GM19328 (cell line): Measurements from ENCODE around the gene XYLT1.
"Not testable (repeated sequence)": the region's sequence is repeated elsewhere in the genome, so short reads cannot be mapped to it uniquely, and the experiment has no call there.

ENCODE experiments used
- ATAC-seq: cut with Tn5 transposase; IDR thresholded peaks from one replicate; pipeline ENCODE4 v1.9.1; 2021; ENCODE audit warnings: mild to moderate bottlenecking, moderate library complexity; ENCODE audit not compliant: unreplicated experiment

Gene XYLT1

DNA sequence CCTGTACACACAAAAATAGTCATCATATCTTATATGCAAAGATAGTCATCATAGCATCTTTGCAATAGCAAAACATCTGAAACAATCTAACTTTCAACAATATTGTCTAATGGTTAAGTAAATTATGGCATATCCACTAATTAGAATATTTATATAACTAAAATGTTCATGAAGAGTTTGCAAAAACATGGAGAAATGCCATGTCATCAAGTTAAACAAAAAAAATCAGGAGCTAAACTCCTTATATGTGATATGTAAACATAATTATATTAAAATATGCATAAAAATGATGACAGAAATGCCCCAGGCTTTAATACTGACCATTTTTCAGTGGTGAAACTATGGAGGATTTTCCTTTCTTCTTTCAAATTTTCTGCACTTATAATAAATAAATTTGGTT lies 22.3 kb upstream of the XYLT1 start:
- ATAC-seq = no peak

DNA sequence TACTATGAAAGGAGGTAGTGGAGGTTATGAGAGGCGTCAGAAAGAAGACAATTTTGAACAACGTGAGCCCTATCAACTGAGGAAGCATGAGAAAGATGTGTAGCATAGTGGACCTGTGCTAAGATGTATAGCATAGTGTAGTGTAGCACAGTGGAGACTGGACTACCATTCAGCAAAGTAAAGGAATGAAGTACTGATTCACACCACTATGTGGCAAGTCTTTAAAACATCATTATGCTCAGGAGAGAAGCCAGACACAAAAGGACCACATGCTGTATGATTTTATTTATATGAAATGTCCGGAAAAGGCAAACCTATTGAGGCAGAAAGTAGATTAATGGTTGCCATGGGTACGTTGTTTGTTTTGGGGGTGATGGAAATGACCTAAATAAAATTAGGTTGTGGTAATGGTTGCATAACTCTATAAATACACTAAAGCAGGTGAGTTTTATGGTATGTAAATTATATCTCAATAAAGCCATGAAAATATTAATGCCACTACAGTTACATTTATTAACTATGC lies 20.4 kb upstream of the XYLT1 start:
- ATAC-seq = no peak

DNA sequence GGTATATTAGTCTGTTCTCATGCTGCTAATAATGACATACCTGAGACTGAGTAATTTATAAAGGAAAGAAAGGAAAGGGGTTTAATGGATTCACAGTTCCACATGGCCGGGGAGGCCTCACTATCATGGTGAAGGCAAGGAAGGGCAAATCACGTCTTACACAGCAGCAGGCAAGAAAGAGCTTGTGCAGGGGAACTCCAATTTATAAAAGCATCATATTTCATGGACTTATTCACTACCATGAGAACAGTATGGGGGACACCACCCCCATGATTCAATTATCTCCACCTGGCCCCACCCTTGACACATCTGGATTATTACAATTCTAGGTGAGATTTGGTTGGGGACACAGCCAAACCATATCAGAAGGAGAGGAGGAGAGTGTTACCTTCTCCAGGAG lies 17.7 kb upstream of the XYLT1 start:
- ATAC-seq = no peak

DNA sequence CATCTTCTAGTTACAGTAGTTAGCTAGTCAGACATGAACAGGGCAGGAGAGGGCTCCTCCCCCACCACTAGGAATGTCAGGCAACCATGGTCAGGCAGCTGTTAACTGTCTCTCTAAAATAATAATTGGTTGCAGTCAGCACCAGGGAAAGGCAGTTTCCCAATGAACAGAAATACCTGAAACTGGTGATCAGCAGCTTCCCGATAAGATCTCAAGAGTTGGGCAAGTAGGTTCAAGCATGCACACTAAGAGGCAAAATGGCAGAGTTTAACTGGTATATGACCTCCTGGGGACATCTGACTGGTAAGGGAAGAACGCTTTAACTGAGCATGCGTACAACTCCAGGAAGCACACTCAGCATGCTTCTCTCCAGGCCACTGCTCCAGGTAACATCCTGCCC lies 12.6 kb upstream of the XYLT1 start:
- ATAC-seq = no peak

DNA sequence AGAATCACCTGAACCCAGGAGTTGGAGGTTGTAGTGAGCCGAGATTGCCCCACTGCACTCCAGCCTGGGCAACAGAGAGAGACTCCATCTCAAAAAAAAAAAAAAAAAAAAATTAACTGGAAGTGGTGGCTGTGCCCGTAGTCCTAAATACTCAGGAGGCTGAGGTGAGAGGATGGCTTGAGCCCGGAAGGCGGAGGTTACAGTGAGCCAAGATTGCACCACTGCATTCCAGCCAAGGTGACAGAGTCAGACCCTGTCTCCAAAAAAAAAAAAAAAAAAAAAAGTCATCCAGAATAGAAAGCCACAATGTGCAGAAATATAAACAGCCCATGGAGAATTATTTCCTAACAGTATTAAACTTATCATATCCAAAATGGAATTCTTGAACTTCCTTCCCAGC lies 11.6 kb upstream of the XYLT1 start:
- ATAC-seq = not testable (repeated sequence)

DNA sequence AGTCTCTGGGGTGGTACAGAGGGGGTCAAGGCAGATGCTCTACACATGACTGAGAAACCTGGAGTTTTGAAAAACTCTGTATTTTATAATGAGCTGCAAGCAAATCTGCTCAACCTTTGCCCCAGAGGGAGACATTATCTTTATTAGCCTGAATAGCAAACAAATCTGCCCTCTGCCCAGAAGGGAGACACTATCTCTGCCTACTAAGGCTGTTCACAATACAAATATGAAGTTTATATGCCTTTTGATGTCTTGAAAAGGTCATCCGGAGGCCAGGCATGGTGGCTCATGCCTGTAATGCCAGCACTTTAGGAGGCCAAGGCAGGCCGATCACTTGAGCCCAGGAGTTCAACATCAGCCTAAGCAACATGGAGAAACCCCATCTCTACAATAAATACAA lies 11.0 kb upstream of the XYLT1 start:
- no peak for ATAC-seq

DNA sequence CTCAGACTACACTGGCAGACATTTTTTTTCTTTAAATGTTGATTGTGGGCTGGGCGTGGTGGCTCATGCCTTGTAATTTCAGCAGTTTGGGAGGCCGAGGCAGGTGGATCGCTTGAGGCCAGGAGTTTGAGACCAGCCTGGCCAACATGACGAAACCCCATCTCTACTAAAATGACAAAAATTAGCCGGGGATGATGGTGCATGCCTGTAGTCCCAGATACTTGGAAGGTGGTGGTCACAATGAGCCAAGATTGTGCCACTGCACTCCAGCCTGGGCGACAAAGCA lies 6.4 kb upstream of the XYLT1 start:
- not testable (repeated sequence) for ATAC-seq

DNA sequence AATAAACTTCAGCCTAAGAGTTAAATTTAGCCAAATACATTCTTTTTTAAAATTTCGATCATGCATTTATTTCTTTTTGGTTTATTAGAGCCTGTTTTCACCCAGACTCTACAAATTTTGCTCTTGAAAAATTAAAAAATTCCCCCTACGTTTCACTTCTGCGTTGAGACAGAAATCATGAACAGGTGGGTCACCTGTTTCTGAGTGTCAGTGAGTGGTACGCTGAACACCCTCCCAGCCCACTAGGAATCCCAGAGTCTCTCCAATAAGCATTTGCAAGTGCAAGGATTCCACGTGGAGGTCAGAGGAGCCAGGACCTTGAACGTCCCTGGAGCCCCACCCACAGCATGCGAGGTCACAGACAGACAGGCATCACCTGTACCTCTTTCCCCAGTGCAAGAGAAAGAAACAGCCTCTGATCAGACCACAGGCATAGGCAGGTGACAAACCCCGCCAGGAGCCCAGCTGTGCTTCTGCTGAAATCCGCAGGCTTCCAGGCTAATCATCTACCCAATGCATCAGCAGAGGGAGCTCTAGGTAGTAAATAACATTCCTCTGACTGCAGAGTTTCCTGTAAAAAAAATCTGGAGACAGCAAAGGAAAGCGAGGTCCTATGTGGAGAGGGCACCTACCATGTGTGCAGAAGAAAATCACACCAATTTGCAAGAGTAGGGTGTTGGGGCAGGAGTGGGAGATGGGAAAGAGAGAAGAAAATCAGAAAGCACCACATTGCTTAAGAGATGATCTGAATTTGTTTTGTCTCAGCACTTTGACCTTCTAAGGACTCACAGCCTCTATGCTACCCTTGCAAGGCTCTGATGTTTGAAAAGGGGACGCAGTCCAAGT lies 5.9 kb upstream of the XYLT1 start:
- ATAC-seq = no peak

DNA sequence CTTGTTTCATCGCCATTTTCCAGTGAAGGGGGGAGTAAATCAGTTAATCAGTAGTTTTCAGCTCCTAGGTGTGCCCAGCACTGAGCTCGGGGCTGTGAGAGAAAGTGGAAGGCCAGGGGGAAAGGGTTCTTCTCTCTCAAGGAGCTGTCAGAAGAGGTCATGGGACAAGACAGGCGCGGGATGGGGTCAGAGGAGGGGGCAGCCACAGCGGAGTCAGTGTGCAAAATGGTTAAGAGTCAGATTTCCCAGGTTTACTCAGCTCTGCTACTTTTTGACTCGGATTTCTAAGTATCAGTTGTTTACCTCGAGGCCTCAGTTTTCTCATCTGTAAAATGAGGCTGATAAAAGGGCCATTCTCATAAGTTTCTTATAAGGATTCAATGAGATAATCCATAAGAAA lies 4.3 kb upstream of the XYLT1 start:
- ATAC-seq = no peak

DNA sequence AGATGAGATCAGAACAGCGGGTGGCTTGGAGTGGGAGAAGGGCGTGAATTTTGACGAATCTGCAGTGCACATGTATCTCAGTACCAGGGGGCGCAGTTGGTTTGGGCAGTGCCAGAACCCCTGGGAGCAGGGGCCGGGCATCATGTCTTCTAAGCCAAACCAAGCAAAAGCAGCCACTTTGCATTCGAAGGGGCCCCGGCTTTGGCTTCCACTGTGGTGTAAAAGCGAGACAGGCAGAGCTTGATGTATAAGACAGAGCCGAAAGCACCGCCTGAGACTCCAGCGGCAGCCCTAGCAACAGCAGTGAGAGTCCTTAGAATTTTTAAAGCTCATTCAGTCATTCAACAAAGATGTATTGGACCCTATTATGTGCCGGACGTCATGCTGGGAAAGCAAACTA lies 3.8 kb upstream of the XYLT1 start:
- no peak for ATAC-seq

DNA sequence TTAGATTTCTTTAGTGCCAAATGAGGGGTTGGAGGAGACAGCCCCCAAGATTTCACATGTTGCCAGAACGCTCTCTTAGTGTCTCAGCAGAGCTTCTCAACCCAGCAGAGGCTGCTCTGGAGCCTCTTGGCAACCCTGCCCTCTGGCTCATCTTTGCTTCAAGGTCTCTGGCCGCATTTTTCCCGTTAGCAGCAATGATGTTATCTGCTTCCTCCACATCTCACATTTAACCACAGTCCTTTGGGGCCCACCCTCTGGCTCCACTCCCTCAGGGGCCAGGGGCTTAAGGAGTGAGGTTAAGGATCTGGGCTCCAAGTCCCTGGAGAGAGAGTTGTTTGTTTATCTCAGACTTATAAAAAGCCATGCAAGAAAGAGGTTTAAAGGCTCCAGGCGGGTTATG lies 3.3 kb upstream of the XYLT1 start:
- no peak for ATAC-seq

DNA sequence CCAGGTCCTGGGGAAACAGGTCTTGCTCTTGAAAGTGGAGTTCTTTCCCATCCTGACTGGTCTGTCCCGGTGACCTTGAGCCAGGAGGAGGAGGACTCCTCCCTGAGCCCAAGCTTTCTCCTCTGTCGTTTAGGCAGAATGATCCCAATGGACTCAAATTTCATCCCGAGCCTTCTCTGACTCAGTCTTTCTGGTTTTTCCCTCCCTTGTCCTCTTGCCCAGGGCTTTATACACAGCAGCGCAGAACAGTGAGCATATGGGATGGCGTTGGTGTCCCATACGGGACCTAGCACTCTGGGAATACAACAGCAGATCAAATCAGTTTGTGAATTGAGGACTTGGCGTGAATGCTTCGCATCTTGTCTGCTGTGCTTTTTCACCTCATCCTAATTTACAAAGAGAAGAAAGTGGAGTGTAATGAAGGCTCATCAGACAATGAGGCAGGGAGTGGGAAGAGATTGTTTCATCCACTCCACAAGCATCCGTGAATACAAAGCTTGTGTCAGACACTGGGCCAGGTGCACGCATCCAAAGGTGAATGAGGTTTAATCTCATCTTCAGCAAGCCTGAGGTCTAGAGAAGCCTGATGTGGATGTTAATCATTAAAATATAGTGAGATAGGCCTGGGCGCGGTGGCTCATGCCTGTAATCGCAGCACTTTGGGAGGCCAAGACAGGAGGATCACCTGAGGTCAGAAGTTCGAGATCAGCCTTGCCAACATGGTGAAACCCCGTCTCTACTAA lies 1.1 kb upstream of the XYLT1 start:
- no peak for ATAC-seq

DNA sequence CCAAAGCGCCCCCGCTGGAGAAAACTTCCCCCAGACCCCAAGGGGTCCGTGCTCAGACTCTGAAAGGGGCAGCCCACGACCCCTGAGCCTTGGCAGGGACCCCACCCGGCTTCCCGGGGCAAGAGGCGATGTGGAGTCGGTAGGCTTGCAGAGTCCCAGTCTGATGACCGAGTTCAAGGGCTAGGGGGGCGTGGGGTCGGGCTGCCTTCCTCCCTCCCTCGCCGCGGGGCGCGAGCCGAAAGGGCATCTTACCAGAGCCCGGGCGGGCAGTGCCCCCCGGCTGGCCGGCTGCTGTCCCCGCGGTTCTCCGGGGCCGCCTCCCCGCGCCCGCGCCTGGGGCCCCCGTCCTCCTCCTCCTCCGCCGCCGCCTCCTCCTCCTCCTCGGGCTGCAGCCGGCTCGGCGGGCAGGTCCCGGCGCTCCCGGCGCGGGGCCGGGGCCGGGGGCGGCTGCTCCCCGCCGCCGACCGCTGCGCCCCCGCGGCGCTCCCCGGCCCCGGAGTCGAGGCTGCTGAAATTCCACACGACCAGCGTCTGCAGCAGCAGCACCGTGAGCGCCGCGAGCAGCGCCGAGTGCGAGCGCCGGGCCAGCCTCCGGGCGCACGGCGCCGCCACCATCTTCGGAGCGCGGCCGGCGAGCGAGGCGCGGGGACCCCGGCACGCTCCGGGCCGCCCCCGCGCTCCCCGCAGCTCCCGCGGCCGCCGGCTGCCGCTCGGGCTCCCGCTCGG lies 415 bp downstream of the XYLT1 start:
- ATAC-seq = no peak

DNA sequence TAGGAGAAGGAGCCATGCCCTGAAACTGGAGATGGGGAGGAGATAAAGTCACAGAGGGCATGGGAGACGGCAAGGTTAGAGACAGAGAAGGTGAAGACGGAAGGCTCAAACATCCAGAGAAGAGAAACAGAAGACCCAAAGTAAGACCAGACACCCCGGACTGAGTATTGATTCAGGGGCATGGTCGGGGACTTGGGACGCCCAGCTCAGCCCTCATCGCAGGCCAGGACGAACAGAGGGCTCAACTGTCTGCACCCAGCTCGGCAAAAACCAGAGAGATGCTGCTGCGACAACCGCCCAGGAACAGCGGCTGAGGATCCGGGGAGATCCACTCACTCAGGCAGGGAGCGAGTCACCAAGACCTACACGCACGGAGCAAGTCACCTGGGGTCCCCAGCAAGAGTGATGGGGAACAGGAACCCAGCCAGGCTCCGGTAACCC lies 999 bp downstream of the XYLT1 start:
- ATAC-seq = no peak

DNA sequence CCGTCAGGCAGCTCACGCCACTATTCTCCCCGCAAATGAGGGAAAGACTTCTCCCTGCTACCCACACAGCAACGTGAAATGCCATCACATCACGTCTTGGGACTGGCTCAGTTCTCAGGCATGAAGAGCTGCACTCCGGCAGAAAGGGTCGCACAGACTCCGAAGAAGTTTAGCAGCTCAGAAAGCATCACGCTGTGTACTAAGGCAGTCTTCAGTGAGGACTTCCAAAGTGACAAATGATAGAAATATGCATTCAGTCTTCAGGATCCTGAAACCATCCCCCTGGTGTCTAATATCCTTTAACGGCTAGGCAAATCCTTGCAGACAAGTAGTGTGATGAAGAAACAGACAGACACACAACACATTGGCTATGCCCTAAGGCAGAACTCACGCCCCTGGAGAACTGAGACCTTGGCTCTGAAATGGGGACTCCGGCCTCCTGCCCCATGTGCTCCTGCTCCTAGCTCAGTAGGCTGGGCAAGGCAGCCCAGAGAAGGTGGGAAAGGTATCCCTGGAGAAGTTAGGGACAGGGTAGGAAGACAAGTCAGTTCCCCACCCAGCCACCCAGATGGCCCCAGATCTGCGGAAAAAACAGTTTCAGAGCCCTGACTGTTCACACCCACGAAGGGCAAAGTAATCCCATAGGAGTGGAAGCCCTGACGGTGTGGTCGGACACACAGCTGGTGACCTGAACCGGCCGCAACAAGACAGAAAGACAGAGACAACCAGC lies 1.6 kb downstream of the XYLT1 start:
- no peak for ATAC-seq

DNA sequence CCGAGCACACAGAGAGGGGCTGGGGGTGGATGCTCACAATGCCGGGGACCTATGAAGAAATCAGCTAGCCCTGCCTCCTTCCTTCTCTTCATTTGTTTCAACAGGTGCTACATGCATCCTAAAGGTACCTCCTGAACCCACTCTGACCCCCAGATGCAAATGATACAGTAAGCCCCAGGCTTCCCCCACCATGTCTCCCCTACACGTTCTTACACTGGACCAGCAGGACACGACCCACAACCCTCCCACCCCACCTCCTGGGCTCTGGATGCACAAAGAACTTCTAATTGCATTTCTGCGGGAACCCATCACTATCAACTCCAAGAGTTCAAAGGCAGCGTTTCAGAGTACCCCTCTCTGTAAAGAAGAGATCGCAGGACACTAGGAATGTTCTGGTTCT lies 2.1 kb downstream of the XYLT1 start:
- ATAC-seq = no peak

DNA sequence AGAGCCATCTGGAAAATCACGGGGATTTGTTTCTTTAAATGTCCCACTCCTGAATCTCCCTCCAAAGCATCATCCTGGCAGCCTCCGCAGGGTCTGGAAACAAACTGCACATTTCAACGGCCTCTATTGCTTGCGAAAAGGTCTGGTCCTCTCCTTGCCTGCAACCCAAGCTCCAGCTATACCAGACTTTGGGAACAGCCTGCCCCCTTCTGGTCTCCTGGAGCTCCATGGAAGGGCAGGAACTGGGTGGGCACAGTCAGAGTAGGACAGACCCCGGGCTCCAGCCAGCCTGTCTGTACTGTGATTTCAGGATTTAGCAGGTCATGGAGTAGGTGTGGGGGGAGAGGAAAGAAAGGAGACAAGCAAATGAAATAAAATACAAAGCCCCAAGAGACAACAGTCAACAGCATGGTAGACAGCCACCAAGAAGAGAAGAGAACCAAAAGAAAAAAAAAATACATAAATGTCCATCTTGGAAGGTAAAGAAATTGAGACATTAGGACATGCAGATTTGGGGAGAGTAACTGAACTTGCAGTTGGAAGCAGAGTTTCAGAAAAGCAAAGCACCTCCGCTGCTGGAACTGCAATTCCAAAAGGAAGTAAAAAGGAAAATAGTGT lies 2.7 kb downstream of the XYLT1 start:
- ATAC-seq = no peak

DNA sequence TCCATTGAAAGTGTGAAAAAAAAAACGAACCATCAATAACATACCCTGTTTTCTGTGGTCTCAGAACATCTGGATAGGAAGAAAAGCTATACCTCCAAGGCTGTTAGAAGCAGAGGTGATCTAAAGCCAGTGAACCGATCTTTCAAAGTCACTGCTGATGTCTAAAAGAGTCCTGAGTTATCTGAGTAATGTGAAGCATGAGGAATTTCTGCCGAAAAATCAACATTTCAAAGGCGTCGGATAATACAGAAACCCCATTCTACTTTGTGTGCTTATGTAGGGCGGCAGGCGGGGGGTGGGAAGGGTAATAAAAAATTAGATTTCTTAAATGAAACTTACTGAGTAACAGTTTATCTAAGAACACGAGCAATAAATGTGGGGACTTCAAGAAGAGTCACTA lies 3.9 kb downstream of the XYLT1 start:
- ATAC-seq = no peak

DNA sequence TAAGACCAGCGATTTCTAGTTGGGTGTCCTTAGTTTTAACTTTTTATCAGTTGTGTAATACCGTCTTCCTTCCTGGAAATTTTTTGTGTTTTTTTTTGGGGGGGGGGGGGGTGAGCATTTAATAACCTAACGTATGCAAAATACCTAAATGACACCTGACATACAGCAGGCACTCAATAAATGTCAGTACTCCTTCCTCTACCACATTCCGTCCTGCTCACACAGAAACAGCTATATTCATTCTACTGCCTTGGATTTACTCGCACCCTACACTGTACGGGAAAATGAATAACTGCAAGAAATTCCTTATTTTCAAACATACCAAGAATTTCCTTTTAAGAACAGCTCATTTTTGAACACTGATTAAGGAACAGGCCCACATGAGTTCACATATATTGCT lies 5.3 kb downstream of the XYLT1 start:
- ATAC-seq = no peak

DNA sequence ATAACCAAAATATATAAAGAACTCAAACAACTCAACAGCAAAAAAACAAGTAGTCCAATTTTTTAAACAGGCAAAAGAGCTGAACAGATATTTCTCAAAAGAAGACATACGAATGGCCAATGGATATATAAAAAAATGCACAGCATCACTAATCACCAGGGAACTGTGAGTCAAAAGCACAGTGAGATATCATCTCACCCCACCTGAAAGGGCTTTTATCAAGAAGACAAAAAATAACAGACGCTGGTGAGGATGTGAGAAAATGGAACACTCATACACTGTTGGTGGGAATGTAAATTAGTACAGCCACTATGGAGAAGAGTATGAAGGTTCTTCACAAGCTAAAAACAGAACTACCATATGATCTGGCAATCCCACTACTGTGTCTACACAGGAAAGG lies 7.4 kb downstream of the XYLT1 start:
- ATAC-seq = no peak
